K562 (cell line): ENCODE data around the gene TRDMT1. TPM values are rescaled to one million over a fixed set of nuclear protein-coding genes. Genes with fewer than 3 reads are reported as not detected.

Experiments
- ATF7 ChIP-seq: fragments of 450-650 bp; IDR thresholded peaks from 2 replicates; pipeline ENCODE4 v1.7.1; 2014; ENCODE audit warnings: mild to moderate bottlenecking, moderate library complexity
- CTCFL ChIP-seq: IDR thresholded peaks from 2 replicates; pipeline ENCODE4 v1.6.1; 2011; ENCODE audit warnings: borderline replicate concordance, low read depth, mild to moderate bottlenecking, moderate library complexity, low read length; ENCODE audit not compliant: insufficient read depth, poor library complexity, severe bottlenecking
- GATAD2B ChIP-seq: fragments of 450-650 bp; IDR thresholded peaks from 2 replicates; pipeline ENCODE4 v1.6.1; 2017; ENCODE audit warnings: mild to moderate bottlenecking, borderline replicate concordance
- HDAC1 ChIP-seq, 2 experiments: fragments of 450-650 bp; IDR thresholded peaks; 2 replicates each; pipeline ENCODE4 v1.6.1; 2016 to 2017; ENCODE audit warnings: inconsistent platforms in 1 of 2, mild to moderate bottlenecking in 1 of 2, moderate library complexity in 1 of 2
- KDM2B ChIP-seq: fragments of 250-450 bp; sonication (Bioruptor Pico); IDR thresholded peaks from 2 replicates; pipeline ENCODE4 v1.8.0; 2021; ENCODE audit warnings: mild to moderate bottlenecking, moderate library complexity
- NCOA1 ChIP-seq: fragments of 450-650 bp; IDR thresholded peaks from 2 replicates; pipeline ENCODE4 v1.6.1; 2016; ENCODE audit warnings: low read depth
- PHTF2 ChIP-seq: fragments of 250-450 bp; sonication (Bioruptor Pico); IDR thresholded peaks from 2 replicates; pipeline ENCODE4 v1.5.0; 2021; ENCODE audit warnings: mild to moderate bottlenecking
- RCOR1 ChIP-seq, 2 experiments: IDR thresholded peaks; 2 replicates each; pipeline ENCODE4 v1.6.1; 2012; ENCODE audit warnings: low read depth in 2 of 2, low read length in 2 of 2, borderline replicate concordance in 1 of 2, improper control_type of control experiment in 1 of 2
- REST ChIP-seq, 2 experiments: fragments of 450-650 bp; formaldehyde crosslinking in 1 of 2; IDR thresholded peaks; 2 replicates each; pipeline versions ENCODE4 v1.4.0 to v1.6.1; 2014 to 2020; ENCODE audit warnings: mild to moderate bottlenecking in 2 of 2, borderline replicate concordance in 1 of 2, low read depth in 1 of 2
- ZNF316 ChIP-seq: fragments of 450-650 bp; IDR thresholded peaks from 2 replicates; pipeline ENCODE4 v1.6.1; 2016
- ZNF408 ChIP-seq: fragments of 250-450 bp; sonication (Bioruptor Pico); IDR thresholded peaks from 2 replicates; pipeline ENCODE4 v1.4.0; 2020; ENCODE audit warnings: low read depth, mild to moderate bottlenecking, moderate library complexity
- ZNF41 ChIP-seq: fragments of 250-450 bp; sonication (Bioruptor Pico); conservative IDR thresholded peaks from 2 replicates; pipeline ENCODE4 v1.4.0; 2020; ENCODE audit warnings: mild to moderate bottlenecking
- ZNF785 ChIP-seq: fragments of 250-450 bp; sonication (Bioruptor Pico); IDR thresholded peaks from 2 replicates; pipeline ENCODE4 v1.4.0; 2020; ENCODE audit warnings: mild to moderate bottlenecking
- polyA plus RNA-seq, 8 experiments: library from polyadenylated mRNA; depleted of rRNA in 4 of 8; stranded (reverse) in 5 of 8; unstranded in 3 of 8; fragments of >200 nt; fragmentation: Nextera tagmentation in 2 of 8; fragmentation: Illumina TruSeq in 1 of 8; extraction: Ambion mirVana in 2 of 8; extraction: Trizol in 1 of 8; gene quantifications; 2 replicates each; pipeline versions ENCODE4 v1.2.1 to v1.2.3, GENCODE V29; 2011 to 2014; ENCODE audit warnings: inconsistent platforms in 1 of 8, missing spikeins in 1 of 8
- total RNA-seq, 7 experiments: library from RNA; depleted of rRNA in 6 of 7; stranded (reverse); fragments of >200 nt in 6 of 7; fragmentation: Illumina TruSeq in 2 of 7; extraction: Trizol in 2 of 7; gene quantifications; 2 replicates each; pipeline versions ENCODE4 v1.2.1 to v1.2.3, GENCODE V29; 2011 to 2021; ENCODE audit warnings: low replicate concordance in 1 of 7
- TF ChIP-seq, protein P1 (sequence below): sonication (generic); formaldehyde crosslinking; IDR thresholded peaks from 2 replicates; pipeline ENCODE4 v1.9.0; 2022; ENCODE audit warnings: mild to moderate bottlenecking, missing genetic modification reagents
- TF ChIP-seq, protein P2 (sequence below): fragments of 450-650 bp; IDR thresholded peaks from 2 replicates; pipeline ENCODE4 v1.6.1; 2016

Gene TRDMT1
- total and polyA plus RNA-seq, 9 of the 15 experiments (the other 6 are each of a cell fraction or from before 2014, with no cell fraction given), result 5.4 to 12.6 (median 9.3) TPM

DNA sequence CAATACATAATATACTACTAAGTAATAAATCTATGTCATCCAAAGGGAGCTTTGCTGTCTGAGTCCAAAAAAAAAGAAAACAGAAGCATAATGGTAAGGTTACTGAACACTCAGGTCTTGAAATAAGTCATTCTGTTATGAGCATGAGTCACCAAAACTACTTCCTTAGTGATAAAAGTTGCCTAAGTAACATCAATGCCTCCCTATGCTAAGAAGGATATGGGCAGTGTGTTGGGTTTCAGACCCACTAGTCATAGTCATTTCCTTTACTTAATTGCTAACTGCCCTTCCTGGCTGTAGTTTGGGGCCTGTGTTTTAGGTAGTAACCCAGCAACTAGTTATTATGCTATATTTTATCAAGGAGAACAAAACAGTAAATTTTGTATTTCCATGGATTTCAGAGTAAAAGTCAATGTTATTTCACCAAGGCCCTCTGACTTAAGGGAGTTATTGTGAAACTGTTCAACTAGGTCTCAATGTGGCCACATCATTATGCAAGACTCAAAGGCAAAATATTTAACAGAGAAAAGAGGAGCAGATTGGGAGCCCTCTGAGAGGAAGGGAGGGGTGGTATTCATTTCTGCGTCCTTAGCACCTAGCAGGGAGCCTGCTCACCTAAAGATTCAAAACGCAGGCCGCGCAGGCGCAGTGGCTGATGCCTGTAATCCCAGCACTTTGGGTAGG is 14.9 kb upstream of the TRDMT1 start (continued):
- TF ChIP-seq REST (IDR thresholded peaks at IDR 0.05; ENCODE audit: borderline replicate concordance) (peak; percentile 24; the same call in 1 of the 2 replicates), REST (CRISPR knock-in tag; IDR thresholded peaks at IDR 0.05; ENCODE audit: low read depth) (no peak), ZNF785 (CRISPR knock-in tag) (no peak), RCOR1 (IDR thresholded peaks at IDR 0.05; ENCODE audit: borderline replicate concordance in 1 of 2, low read depth in 2 of 2, low read length in 2 of 2) (peak in 1 of 2 experiments; percentile 52; a peak in 1 of 4 replicates), NCOA1 (peak; percentile 26; the same call in 1 of the 2 replicates), ZNF408 (CRISPR knock-in tag) (no peak), PHTF2 (CRISPR knock-in tag) (no peak), HDAC1 (IDR thresholded peaks at IDR 0.05) (no peak), ATF7 (peak; percentile 73), ZNF316 (peak; percentile 79), CTCFL (no peak), KDM2B (CRISPR knock-in tag) (no peak), GATAD2B (peak; percentile 37; the same call in 1 of the 2 replicates), ZNF41 (CRISPR knock-in tag) (no peak)
- TF ChIP-seq, protein P1, sequence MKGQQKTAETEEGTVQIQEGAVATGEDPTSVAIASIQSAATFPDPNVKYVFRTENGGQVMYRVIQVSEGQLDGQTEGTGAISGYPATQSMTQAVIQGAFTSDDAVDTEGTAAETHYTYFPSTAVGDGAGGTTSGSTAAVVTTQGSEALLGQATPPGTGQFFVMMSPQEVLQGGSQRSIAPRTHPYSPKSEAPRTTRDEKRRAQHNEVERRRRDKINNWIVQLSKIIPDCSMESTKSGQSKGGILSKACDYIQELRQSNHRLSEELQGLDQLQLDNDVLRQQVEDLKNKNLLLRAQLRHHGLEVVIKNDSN (CRISPR knock-in tag), result no peak
- TF ChIP-seq, protein P2, sequence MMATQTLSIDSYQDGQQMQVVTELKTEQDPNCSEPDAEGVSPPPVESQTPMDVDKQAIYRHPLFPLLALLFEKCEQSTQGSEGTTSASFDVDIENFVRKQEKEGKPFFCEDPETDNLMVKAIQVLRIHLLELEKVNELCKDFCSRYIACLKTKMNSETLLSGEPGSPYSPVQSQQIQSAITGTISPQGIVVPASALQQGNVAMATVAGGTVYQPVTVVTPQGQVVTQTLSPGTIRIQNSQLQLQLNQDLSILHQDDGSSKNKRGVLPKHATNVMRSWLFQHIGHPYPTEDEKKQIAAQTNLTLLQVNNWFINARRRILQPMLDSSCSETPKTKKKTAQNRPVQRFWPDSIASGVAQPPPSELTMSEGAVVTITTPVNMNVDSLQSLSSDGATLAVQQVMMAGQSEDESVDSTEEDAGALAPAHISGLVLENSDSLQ, result peak; percentile 93
